ENCODE results near the gene VAT1.
A peak's percentile ranks its signal among the peaks of the same experiment; 100 is the strongest.
"Not testable (repeated sequence)": the region's sequence is repeated elsewhere in the genome, so short reads cannot be mapped to it uniquely, and the experiment has no call there.

The VAT1 gene

GRCh38 chr17:43010667-43011308 lies 11.4 kb downstream of the VAT1 start:
- DNase-seq, result peak; percentile 28 to 48
- TF ChIP-seq POLR2A (IDR thresholded peaks at IDR 0.05; ENCODE audit: low read length) (no peak), GATA1 (IDR thresholded peaks at IDR 0.05; ENCODE audit: low read depth, low read length) (no peak)

- TF ChIP-seq GATA1 (IDR thresholded peaks at IDR 0.05; ENCODE audit: low read depth, low read length), result no peak
- TF ChIP-seq POLR2A (IDR thresholded peaks at IDR 0.05; ENCODE audit: low read length), result peak; percentile 67
These were observed 15.3 kb downstream of the VAT1 start, which contains the start of gene IFI35 for GRCh38 chr17:43006639-43007551. IFI35 (plus strand) TSS chr17:43006784; CDS start chr17:43006948, 164 bp downstream.

GRCh38 chr17:43003542-43004172 lies 18.5 kb downstream of the VAT1 start:
- TF ChIP-seq GATA1 (IDR thresholded peaks at IDR 0.05; ENCODE audit: low read depth, low read length) (no peak), POLR2A (IDR thresholded peaks at IDR 0.05; ENCODE audit: low read length) (peak; percentile 35)
- DNase-seq, result no peak

More at GRCh38 chr17:43006639-43007551, 15.3 kb downstream of the VAT1 start, which contains the start of gene IFI35:
- DNase-seq, result peak; percentile 89 to 92

GRCh38 chr17:43000894-43001293 lies 21.3 kb downstream of the VAT1 start:
- TF ChIP-seq POLR2A (IDR thresholded peaks at IDR 0.05; ENCODE audit: low read length), result peak; percentile 11
- not testable (repeated sequence) for DNase-seq

GRCh38 chr17:42999003-42999525 lies 23.1 kb downstream of the VAT1 start:
- no peak for DNase-seq
- no peak for TF ChIP-seq GATA1 (IDR thresholded peaks at IDR 0.05; ENCODE audit: low read depth, low read length)
- TF ChIP-seq POLR2A (IDR thresholded peaks at IDR 0.05; ENCODE audit: low read length), result no peak

GRCh38 chr17:42997984-42998938 lies 23.9 kb downstream of the VAT1 start, which contains the start of gene RPL27:
RPL27 (plus strand) TSS chr17:42998419; CDS start chr17:42998751, 332 bp downstream.
- TF ChIP-seq GATA1 (IDR thresholded peaks at IDR 0.05; ENCODE audit: low read depth, low read length), result no peak
- peak; percentile 98 for TF ChIP-seq POLR2A (IDR thresholded peaks at IDR 0.05; ENCODE audit: low read length)
- peak; percentile 99 to 100 for DNase-seq

- DNase-seq, result no peak
- TF ChIP-seq GATA1 (IDR thresholded peaks at IDR 0.05; ENCODE audit: low read depth, low read length) (no peak), POLR2A (IDR thresholded peaks at IDR 0.05; ENCODE audit: low read length) (no peak)
These were observed 24.7 kb downstream of the VAT1 start for GRCh38 chr17:42997390-42997983.

- not testable (repeated sequence) for DNase-seq
These were observed 28.3 kb downstream of the VAT1 start for GRCh38 chr17:42993913-42994312.

GRCh38 chr17:42992872-42993271 lies 29.3 kb downstream of the VAT1 start:
- no peak for DNase-seq
- no peak for TF ChIP-seq GATA1 (IDR thresholded peaks at IDR 0.05; ENCODE audit: low read depth, low read length)
- TF ChIP-seq POLR2A (IDR thresholded peaks at IDR 0.05; ENCODE audit: low read length), result no peak

GRCh38 chr17:42991471-42991870 lies 30.7 kb downstream of the VAT1 start:
- DNase-seq, result no peak
- no peak for TF ChIP-seq POLR2A (IDR thresholded peaks at IDR 0.05; ENCODE audit: low read length)
- no peak for TF ChIP-seq GATA1 (IDR thresholded peaks at IDR 0.05; ENCODE audit: low read depth, low read length)

GRCh38 chr17:42989726-42990652 lies 32.2 kb downstream of the VAT1 start:
- no peak for DNase-seq
- TF ChIP-seq POLR2A (IDR thresholded peaks at IDR 0.05; ENCODE audit: low read length), result no peak
- no peak for TF ChIP-seq GATA1 (IDR thresholded peaks at IDR 0.05; ENCODE audit: low read depth, low read length)

Data from erythroblast (primary cell).